K562 (cell line): ENCODE results near the gene SMAD7. TPM values are rescaled to one million over a fixed set of nuclear protein-coding genes. Genes with fewer than 3 reads are reported as not detected.

Source experiments
- ATAC-seq: fragments of 200-7000 bp; cut with Tn5 transposase; 3 replicates; pipeline ENCODE4 v1.9.1; 2020; ENCODE audit warnings: moderate library complexity
- BruUV-seq: library from RNA; stranded (reverse); fragments of 400-500 nt; replicated peaks from 2 replicates; lab custom pipeline; 2021; lab: Mats Ljungman, UMichigan
- CTCF ChIA-PET: fragments of 300-600 bp; formaldehyde crosslinking; extraction: SDS; loops from one replicate; lab custom pipeline; 2021; ENCODE audit warnings: low intra/inter-chr PET ratio; lab: Yijun Ruan, JAX
- POLR2A ChIA-PET: fragments of 300-600, 350-650 bp; sonication (Branson Sonifier 250); formaldehyde crosslinking; extraction: SDS; loops from one replicate; lab custom pipeline; 2021; ENCODE audit warnings: antibody characterized with exemption, inconsistent platforms; lab: Yijun Ruan, JAX
- DNase-seq, 4 experiments: peaks; one replicate each; pipeline versions ENCODE4 v3.0.0 to v3.0.0-alpha.2; 2011 to 2018; ENCODE audit warnings: low spot score in 3 of 4, mixed read lengths in 3 of 4; ENCODE audit errors: extremely low read depth in 1 of 4
- FAIRE-seq: peaks from 2 replicates; lab custom pipeline; 2011; peaks lifted over from hg19 to GRCh38; lab: Jason Lieb, UNC
- H2AFZ ChIP-seq: 2 replicates; pipeline ENCODE4 v1.6.0; 2011; ENCODE audit warnings: low read depth, low read length, control low read depth, inconsistent platforms
- H3K27ac ChIP-seq: fragments of 200-600 bp; 3 replicates; pipeline ENCODE4 v1.8.0; 2011; ENCODE audit warnings: low read depth, mild to moderate bottlenecking, control low read depth, inconsistent platforms, low read length, moderate library complexity, mixed read lengths; ENCODE audit errors: extremely low read depth
- H3K27me3 ChIP-seq, 2 experiments: fragments of 300-600 bp in 1 of 2; 2 replicates in 1 of 2; 3 replicates in 1 of 2; pipeline versions ENCODE4 v1.6.0 to v1.8.0; 2011; ENCODE audit warnings: inconsistent platforms in 2 of 2, low read length in 2 of 2, mild to moderate bottlenecking in 1 of 2, mixed read lengths in 1 of 2, moderate library complexity in 1 of 2; ENCODE audit not compliant: control insufficient read depth in 2 of 2, insufficient read depth in 2 of 2
- H3K36me3 ChIP-seq: fragments of 300-600 bp; 3 replicates; pipeline ENCODE4 v1.8.0; 2011; ENCODE audit warnings: mild to moderate bottlenecking, low read length, inconsistent platforms; ENCODE audit not compliant: control insufficient read depth, insufficient read depth
- H3K4me1 ChIP-seq, 2 experiments: fragments of 200-600 bp in 1 of 2; replicated peaks in 1 of 2; 2 replicates in 1 of 2; 3 replicates in 1 of 2; pipeline versions ENCODE4 v1.5.1 to v1.8.0; 2011; ENCODE audit warnings: inconsistent platforms in 2 of 2, low read length in 2 of 2, mild to moderate bottlenecking in 1 of 2, mixed read lengths in 1 of 2, moderate library complexity in 1 of 2; ENCODE audit not compliant: control insufficient read depth in 2 of 2, insufficient read depth in 2 of 2
- H3K4me2 ChIP-seq: 2 replicates; pipeline ENCODE4 v1.6.1; 2011; ENCODE audit warnings: low read length, control low read depth, inconsistent platforms, mixed read lengths; ENCODE audit not compliant: insufficient read depth
- H3K4me3 ChIP-seq: fragments of 200-600 bp; sonication (generic), shearing (Covaris generic); 2 replicates; pipeline ENCODE4 v1.5.1; 2016; ENCODE audit warnings: control low read depth, inconsistent platforms
- H3K79me2 ChIP-seq: fragments of 200-600 bp; 3 replicates; pipeline ENCODE4 v1.8.0; 2011; ENCODE audit warnings: low read length, inconsistent platforms; ENCODE audit not compliant: control insufficient read depth, insufficient read depth
- H3K9ac ChIP-seq, 2 experiments: 2 replicates each; pipeline versions ENCODE4 v1.6.0 to v1.6.1; 2011; ENCODE audit warnings: low read depth in 2 of 2, low read length in 2 of 2, control low read depth in 1 of 2, inconsistent platforms in 1 of 2, mild to moderate bottlenecking in 1 of 2, mixed read lengths in 1 of 2; ENCODE audit not compliant: insufficient read depth in 1 of 2
- H3K9me1 ChIP-seq: one replicate; pipeline ENCODE4 v1.6.0; 2011; ENCODE audit warnings: inconsistent platforms, mild to moderate bottlenecking, low read length, moderate library complexity; ENCODE audit not compliant: control insufficient read depth, insufficient read depth
- H3K9me3 ChIP-seq: replicated peaks from 2 replicates; pipeline ENCODE4 v1.5.1; 2011; ENCODE audit warnings: low read depth, low read length, inconsistent platforms; ENCODE audit not compliant: control insufficient read depth, insufficient read depth
- H4K20me1 ChIP-seq: replicated peaks from 2 replicates; pipeline ENCODE4 v1.6.1; 2011; ENCODE audit warnings: low read length, inconsistent platforms, mixed read lengths; ENCODE audit not compliant: control insufficient read depth, insufficient read depth
- CBFB ChIP-seq: sonication (generic); formaldehyde crosslinking; IDR thresholded peaks from 2 replicates; pipeline ENCODE4 v1.4.0; 2020; ENCODE audit warnings: mild to moderate bottlenecking, missing genetic modification reagents
- ELF1 ChIP-seq: fragments of 200-800 bp; sonication (Bioruptor generic); IDR thresholded peaks from 2 replicates; pipeline ENCODE4 v1.6.1; 2016; ENCODE audit warnings: missing genetic modification characterization, missing compliant biosample characterization
- FOS ChIP-seq: IDR thresholded peaks from 3 replicates; pipeline ENCODE4 v1.6.1; 2011; ENCODE audit not compliant: insufficient read length; ENCODE audit errors: extremely low read depth
- MTA3 ChIP-seq: fragments of 450-650 bp; formaldehyde crosslinking; IDR thresholded peaks from 2 replicates; pipeline ENCODE4 v1.6.1; 2017; ENCODE audit warnings: mild to moderate bottlenecking, borderline replicate concordance
- TEAD4 ChIP-seq, 2 experiments: sonication (generic) in 1 of 2; formaldehyde crosslinking in 1 of 2; IDR thresholded peaks; 2 replicates each; pipeline versions ENCODE4 v1.6.1 to v1.8.0; 2012 to 2022; ENCODE audit warnings: borderline replicate concordance in 1 of 2, inconsistent platforms in 1 of 2, low read length in 1 of 2, mild to moderate bottlenecking in 1 of 2, missing genetic modification reagents in 1 of 2
- WGBS: fragments of 100-300 bp; shearing (Covaris generic); methylation state at CpG from one replicate; pipeline ENCODE4 v1.1.6; 2016; ENCODE audit warnings: low coverage, mixed read lengths; ENCODE audit not compliant: insufficient coverage; ENCODE audit errors: missing lambda C conversion rate; 5-methylcytosine and 5-hydroxymethylcytosine counted together
- in situ Hi-C: fragments of 300-500 bp; cut with MboI; formaldehyde crosslinking; loops from 4 replicates; pipeline ENCODE4 v1.15.0; 2018; ENCODE audit warnings: inconsistent platforms, mixed read lengths
- intact Hi-C: fragments of 100-400 bp; cut with micrococcal nuclease; formaldehyde crosslinking; loops from 2 replicates; pipeline ENCODE4 v1.14.2; 2022
- polyA plus RNA-seq, 8 experiments: library from polyadenylated mRNA; depleted of rRNA in 4 of 8; stranded (reverse) in 5 of 8; unstranded in 3 of 8; fragments of >200 nt; fragmentation: Nextera tagmentation in 2 of 8; fragmentation: Illumina TruSeq in 1 of 8; extraction: Ambion mirVana in 2 of 8; extraction: Trizol in 1 of 8; gene quantifications; 2 replicates each; pipeline versions ENCODE4 v1.2.1 to v1.2.3, GENCODE V29; 2011 to 2014; ENCODE audit warnings: inconsistent platforms in 1 of 8, missing spikeins in 1 of 8
- total RNA-seq, 7 experiments: library from RNA; depleted of rRNA in 6 of 7; stranded (reverse); fragments of >200 nt in 6 of 7; fragmentation: Illumina TruSeq in 2 of 7; extraction: Trizol in 2 of 7; gene quantifications; 2 replicates each; pipeline versions ENCODE4 v1.2.1 to v1.2.3, GENCODE V29; 2011 to 2021; ENCODE audit warnings: low replicate concordance in 1 of 7
- TF ChIP-seq, protein P1 (sequence below): fragments of 250-450 bp; sonication (Bioruptor Pico); IDR thresholded peaks from 2 replicates; pipeline ENCODE4 v1.8.0; 2021; ENCODE audit warnings: borderline replicate concordance, mild to moderate bottlenecking, moderate library complexity; ENCODE audit not compliant: poor library complexity, severe bottlenecking
- TF ChIP-seq, protein P2 (sequence below): fragments of 450-650 bp; formaldehyde crosslinking; IDR thresholded peaks from 2 replicates; pipeline ENCODE4 v1.4.0; 2022; ENCODE audit warnings: mild to moderate bottlenecking, moderate library complexity
- TF ChIP-seq, protein P3 (sequence below): fragments of 250-450 bp; sonication (Bioruptor Pico); IDR thresholded peaks from 2 replicates; pipeline ENCODE4 v1.8.0; 2021; ENCODE audit warnings: mild to moderate bottlenecking, moderate library complexity
- TF ChIP-seq, protein P4 (sequence below): fragments of 450-650 bp; IDR thresholded peaks from 2 replicates; pipeline ENCODE4 v1.6.1; 2016; ENCODE audit warnings: low read depth

Gene SMAD7
- total and polyA plus RNA-seq, 9 of the 15 experiments (the other 6 are each of a cell fraction or from before 2014, with no cell fraction given) = 0.13 to 3.0 (median 1.6) TPM

DNA sequence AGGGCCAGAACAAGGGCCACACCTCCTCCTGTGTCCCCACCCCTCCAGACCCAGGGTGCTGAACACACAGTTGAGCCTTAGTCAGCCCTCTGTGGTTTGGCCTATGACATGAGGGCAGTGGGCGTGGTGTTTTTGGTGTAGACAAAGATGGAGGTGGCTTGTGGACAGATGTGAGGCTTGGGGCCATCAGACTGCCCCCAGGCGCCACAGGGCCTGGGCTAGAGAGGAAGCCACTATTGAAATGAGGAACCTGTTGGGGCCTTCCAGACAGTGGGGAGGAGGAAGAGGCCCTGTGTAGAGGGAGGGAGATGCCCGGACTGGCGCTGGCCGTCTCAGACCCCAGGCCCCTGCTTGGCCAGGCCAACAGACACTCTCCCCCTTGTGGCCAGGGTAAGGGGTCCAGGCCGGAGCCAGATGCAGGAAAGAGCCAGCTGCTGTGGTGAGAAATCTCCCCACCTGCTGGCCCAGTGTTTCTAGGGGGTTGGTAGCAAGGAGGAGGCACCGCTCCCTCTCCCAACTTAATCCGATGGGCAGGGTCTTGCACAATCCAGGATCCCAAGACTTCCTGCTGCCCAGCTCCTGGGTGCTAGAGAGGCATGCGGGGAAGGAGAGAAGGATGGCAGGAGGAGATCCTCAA lies 53.8 kb downstream of the SMAD7 start:
- DNase-seq (peak; percentile 85 to 95 (median 88)), FAIRE-seq (peak; percentile 98), ATAC-seq (peak; percentile 99)
- peak overlapping the region; percentile 62; the same call in 1 of the 2 replicates for H3K4me2 ChIP-seq
- 40% methylated on average over 6 of the region's 9 CpGs for WGBS
- POLR2A ChIA-PET = interaction anchor here (0.7 kb wide), 1 partner anchor 14 kb away, joined by 3 read pairs; no protein-coding TSS in a partner anchor
- H3K79me2 ChIP-seq = no peaks in the 10 kb centered on the region
- intact Hi-C loops = loop anchor here (2.0 to 10.0 kb wide), 2 partner anchors 36 to 112 kb away; no protein-coding TSS in a partner anchor
- H3K36me3 ChIP-seq = no peaks in the 10 kb centered on the region
- in situ Hi-C loops = no loop called here
- 0 out of 2 replicates have a peak, but pooled peaks cover 3% of the 10 kb centered on the region for H4K20me1 ChIP-seq
- H3K9ac ChIP-seq = no peak overlapping the region; a peak in 2 of 4 replicates
- no peaks in the 10 kb centered on the region for H3K27me3 ChIP-seq
- peak overlapping the region; percentile 92 for H2AFZ ChIP-seq
- H3K9me1 ChIP-seq = no peaks in the 10 kb centered on the region
- CTCF ChIA-PET = no interaction called here
- H3K4me1 ChIP-seq = peaks cover 17 to 34% of the 10 kb centered on the region in 2 experiments
- H3K27ac ChIP-seq = peak overlapping the region; percentile 46; the same call in 2 of the 3 replicates
- H3K4me3 ChIP-seq = no peak overlapping the region
- H3K9me3 ChIP-seq = no peaks in the 10 kb centered on the region
- no TSS peak for BruUV-seq
- TF ChIP-seq FOS (no peak), ELF1 (0 out of 2 replicates have a peak, but pooled peaks have one; percentile 23), CBFB (CRISPR knock-in tag) (peak; percentile 57; the same call in 1 of the 2 replicates), MTA3 (no peak; the same call in 1 of the 2 replicates), TEAD4 (IDR thresholded peaks at IDR 0.05; ENCODE audit: low read length) (peak; percentile 59; the same call in 1 of the 2 replicates), TEAD4 (CRISPR knock-in tag; IDR thresholded peaks at IDR 0.05; ENCODE audit: borderline replicate concordance) (no peak)
- TF ChIP-seq, protein P1, sequence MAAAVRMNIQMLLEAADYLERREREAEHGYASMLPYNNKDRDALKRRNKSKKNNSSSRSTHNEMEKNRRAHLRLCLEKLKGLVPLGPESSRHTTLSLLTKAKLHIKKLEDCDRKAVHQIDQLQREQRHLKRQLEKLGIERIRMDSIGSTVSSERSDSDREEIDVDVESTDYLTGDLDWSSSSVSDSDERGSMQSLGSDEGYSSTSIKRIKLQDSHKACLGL (CRISPR knock-in tag) = no peak
- TF ChIP-seq, protein P2, sequence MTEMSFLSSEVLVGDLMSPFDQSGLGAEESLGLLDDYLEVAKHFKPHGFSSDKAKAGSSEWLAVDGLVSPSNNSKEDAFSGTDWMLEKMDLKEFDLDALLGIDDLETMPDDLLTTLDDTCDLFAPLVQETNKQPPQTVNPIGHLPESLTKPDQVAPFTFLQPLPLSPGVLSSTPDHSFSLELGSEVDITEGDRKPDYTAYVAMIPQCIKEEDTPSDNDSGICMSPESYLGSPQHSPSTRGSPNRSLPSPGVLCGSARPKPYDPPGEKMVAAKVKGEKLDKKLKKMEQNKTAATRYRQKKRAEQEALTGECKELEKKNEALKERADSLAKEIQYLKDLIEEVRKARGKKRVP = no peak
- TF ChIP-seq, protein P3, sequence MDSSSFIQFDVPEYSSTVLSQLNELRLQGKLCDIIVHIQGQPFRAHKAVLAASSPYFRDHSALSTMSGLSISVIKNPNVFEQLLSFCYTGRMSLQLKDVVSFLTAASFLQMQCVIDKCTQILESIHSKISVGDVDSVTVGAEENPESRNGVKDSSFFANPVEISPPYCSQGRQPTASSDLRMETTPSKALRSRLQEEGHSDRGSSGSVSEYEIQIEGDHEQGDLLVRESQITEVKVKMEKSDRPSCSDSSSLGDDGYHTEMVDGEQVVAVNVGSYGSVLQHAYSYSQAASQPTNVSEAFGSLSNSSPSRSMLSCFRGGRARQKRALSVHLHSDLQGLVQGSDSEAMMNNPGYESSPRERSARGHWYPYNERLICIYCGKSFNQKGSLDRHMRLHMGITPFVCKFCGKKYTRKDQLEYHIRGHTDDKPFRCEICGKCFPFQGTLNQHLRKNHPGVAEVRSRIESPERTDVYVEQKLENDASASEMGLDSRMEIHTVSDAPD (CRISPR knock-in tag) = no peak
- TF ChIP-seq, protein P4, sequence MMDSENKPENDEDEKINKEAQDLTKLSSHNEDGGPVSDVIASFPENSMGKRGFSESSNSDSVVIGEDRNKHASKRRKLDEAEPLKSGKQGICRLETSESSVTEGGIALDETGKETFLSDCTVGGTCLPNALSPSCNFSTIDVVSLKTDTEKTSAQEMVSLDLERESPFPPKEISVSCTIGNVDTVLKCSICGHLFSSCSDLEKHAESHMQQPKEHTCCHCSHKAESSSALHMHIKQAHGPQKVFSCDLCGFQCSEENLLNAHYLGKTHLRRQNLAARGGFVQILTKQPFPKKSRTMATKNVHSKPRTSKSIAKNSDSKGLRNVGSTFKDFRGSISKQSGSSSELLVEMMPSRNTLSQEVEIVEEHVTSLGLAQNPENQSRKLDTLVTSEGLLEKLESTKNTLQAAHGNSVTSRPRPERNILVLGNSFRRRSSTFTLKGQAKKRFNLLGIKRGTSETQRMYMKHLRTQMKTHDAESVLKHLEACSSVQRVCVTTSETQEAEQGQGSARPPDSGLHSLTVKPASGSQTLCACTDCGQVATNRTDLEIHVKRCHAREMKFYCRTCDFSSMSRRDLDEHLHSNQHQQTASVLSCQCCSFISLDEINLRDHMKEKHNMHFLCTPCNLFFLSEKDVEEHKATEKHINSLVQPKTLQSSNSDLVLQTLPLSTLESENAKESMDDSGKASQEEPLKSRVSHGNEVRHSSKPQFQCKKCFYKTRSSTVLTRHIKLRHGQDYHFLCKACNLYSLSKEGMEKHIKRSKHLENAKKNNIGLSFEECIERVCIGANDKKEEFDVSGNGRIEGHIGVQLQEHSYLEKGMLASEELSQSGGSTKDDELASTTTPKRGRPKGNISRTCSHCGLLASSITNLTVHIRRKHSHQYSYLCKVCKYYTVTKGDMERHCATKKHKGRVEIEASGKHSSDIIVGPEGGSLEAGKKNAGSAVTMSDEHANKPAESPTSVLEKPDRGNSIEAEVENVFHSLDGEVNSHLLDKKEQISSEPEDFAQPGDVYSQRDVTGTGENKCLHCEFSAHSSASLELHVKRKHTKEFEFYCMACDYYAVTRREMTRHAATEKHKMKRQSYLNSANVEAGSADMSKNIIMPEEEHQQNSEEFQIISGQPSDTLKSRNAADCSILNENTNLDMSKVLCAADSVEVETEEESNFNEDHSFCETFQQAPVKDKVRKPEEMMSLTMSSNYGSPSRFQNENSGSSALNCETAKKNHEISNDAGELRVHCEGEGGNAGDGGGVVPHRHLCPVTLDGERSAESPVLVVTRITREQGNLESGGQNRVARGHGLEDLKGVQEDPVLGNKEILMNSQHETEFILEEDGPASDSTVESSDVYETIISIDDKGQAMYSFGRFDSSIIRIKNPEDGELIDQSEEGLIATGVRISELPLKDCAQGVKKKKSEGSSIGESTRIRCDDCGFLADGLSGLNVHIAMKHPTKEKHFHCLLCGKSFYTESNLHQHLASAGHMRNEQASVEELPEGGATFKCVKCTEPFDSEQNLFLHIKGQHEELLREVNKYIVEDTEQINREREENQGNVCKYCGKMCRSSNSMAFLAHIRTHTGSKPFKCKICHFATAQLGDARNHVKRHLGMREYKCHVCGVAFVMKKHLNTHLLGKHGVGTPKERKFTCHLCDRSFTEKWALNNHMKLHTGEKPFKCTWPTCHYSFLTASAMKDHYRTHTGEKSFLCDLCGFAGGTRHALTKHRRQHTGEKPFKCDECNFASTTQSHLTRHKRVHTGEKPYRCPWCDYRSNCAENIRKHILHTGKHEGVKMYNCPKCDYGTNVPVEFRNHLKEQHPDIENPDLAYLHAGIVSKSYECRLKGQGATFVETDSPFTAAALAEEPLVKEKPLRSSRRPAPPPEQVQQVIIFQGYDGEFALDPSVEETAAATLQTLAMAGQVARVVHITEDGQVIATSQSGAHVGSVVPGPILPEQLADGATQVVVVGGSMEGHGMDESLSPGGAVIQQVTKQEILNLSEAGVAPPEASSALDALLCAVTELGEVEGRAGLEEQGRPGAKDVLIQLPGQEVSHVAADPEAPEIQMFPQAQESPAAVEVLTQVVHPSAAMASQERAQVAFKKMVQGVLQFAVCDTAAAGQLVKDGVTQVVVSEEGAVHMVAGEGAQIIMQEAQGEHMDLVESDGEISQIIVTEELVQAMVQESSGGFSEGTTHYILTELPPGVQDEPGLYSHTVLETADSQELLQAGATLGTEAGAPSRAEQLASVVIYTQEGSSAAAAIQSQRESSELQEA = no peak
